Cardiac septum (tissue), 1 donor: ENCODE results near the gene CPNE6. TPM values are rescaled to one million over a fixed set of nuclear protein-coding genes. Genes with fewer than 3 reads are reported as not detected.

Source experiments
- DNase-seq: peaks from one replicate; pipeline ENCODE4 v3.0.0-alpha.2; 2020; ENCODE audit warnings: low spot score
- intact Hi-C: fragments of 100-400 bp; cut with DNase I; formaldehyde crosslinking; loops from one replicate; pipeline ENCODE4 v1.14.0; 2022
- total RNA-seq: library from RNA; stranded (reverse); fragmentation: NEBNext Ultra II Directional; extraction: Animal tissue kit (Norgen Biotek cat#: 25700); gene quantifications from one replicate; pipeline ENCODE4 v1.2.1, GENCODE V29; 2021
- donor health status: DM: no; HTN: no; CAD: no.

CPNE6 gene
- total RNA-seq, 1 donor from 2014 or later, result 1.4 TPM

DNA sequence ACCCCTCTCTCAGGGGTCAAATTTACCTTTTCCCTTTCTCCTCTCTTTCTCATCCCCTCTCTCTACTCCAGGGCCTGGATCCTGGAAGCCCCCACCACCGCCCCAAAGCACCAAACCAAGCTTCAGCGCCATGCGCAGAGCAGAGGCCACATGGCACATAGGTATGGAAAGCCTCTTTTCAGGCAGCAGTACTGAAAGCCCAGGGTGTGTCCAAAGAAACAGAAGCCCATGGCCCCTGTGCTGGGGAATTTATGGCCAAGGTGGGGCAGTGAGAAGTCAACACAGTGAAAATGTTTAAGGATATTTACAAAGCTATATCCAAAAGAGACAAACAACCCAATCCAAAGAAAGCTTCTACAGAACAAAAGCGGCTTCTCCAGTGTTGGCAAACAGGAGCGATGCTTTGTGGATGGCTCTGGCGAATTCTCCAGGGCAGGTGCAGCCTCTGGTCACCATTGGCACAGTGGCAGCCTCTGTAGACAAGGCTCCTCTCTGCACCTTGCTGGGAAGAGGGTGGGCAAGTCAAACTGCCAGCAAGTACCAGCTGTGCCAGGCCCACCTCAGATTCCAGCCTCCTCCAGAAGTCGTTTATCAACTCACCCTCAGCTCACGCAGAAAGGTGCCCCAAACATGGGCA is 4.7 kb upstream of the CPNE6 start:
- no peak for DNase-seq
- intact Hi-C loops, result no loop called here

DNA sequence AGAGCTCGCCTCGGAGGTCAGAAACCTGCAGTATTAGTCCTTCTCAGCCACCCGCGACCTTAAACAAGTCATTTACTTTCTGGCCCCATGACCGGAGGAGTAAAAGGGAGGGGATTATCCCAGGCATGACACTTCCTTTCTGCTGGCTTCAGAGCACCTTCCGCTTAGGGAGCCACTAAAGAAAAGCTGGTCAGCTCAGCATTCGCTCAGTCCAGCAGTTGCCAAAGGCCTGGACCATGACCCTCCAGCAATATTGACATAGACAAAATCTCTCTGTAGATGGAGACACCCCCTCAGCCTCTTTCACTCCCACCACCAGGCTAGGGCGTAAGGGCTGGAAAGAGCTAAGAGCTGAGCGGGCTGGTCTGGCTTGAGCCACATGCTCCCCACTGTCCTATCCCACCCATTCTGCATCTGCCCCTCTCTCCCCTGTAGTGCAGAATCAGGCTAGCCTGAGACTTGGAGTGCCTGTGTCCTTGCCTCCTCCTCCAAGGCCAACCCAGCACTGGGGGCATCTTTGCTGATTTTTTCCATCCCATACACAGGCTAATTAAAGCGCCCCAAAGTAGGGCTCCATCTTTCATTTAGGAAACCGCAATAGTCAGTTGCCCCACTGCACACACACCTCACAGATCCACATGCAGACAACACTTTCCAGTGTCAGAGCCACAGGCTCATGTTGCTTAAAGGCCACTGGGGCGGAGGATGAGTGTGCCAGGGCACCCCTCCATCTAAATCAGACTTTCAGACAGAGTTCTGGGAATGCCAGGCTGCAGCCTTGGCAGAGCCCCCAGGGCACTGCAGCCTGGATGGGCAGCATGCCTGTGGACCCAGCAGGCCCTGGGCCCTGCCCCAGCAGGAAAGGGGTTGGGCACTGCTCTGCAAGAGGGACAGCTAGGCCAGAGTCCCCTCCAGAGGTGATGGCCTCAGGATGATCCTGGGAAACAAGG is 4.0 kb upstream of the CPNE6 start:
- intact Hi-C loops, result no loop called here
- no peak for DNase-seq

DNA sequence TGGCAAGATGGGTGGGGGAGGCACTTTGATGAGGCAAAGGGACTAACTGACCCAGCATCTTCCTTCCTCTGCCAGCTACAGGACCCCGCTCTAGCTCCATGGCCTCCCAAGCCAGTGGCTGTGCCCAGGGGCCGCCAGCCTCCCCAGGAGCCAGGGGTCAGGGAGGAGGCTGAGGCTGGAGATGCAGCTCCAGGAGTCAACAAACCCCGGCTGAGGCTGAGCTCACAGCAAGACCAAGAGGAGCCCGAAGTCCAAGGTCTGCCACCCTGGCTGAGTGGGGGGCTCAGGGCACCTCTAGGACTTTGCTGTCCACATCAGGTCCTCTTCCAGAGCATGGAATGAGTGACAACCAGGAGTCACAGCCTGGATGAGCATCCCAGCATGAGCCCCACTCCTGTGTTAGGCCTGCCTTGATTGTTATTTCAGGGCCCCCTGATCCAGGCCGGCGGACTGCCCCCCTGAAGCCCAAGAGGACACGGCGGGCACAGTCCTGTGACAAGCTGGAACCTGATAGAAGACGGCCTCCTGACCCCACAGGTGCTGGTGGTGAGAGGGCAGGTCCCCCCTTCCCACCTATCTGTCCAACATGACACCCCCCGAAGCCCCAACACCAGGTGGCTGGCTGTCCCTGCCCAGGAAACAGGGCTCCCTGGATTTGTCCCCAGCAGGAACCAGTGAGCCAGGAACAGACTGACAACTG is 2.5 kb upstream of the CPNE6 start:
- DNase-seq, result no peak
- intact Hi-C loops, result no loop called here

DNA sequence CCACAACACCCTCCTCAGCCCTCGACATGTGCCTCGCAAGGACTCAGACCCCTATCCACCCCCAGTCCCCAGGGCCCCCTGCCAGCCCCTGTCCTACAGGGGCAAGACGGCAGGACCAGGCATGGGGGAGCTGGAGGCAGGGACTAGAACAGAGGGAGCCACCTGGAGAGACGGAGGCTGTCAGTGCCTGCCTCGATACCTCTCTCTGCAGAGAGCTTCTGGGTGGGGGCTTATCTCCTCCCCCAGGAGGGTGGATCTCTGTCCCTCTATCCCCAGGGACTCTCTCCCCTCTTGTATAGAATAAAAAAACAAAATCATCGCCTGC is 2.0 kb upstream of the CPNE6 start:
- intact Hi-C loops, result no loop called here
- no peak for DNase-seq

DNA sequence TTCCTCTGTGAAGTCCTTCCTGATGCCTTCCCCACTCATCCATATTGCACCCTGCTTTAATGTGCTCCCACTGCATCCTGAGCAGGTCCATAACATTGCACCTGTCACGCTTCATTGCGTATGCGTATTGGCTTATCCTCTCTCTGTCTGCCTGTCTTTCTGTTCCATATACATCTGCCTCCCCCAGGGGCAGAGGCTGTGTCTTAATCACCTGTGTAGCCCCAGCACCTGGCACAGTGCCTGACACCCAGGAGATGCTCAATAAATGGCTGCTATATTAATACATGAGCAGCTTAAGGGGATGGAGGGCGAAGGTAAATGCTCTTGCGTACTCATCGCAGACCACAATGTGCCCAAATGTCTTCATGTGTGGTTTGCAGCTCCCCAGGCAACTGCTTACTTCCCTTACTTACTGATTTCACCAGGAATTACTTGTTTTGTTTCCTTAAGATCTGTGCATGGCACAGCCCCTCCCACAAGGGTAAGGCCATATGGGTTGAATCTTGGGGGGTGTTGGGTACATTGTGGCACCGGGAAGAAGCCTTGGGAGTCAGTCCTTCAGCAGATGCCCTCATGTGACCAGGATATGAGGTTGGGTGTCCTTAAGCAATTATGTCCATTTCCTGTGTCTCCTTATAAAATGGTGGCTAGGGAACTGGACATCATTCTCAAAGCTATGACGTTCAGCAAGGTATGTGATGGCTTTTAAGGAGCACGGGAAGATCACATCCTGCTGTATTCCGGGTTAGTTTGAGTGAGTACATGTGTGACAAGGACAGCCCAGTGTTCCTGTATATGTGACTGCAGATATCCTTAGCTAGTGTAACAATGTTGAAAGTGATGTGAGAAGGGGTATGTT is 848 bp upstream of the CPNE6 start:
- DNase-seq, result no peak
- intact Hi-C loops, result no loop called here

DNA sequence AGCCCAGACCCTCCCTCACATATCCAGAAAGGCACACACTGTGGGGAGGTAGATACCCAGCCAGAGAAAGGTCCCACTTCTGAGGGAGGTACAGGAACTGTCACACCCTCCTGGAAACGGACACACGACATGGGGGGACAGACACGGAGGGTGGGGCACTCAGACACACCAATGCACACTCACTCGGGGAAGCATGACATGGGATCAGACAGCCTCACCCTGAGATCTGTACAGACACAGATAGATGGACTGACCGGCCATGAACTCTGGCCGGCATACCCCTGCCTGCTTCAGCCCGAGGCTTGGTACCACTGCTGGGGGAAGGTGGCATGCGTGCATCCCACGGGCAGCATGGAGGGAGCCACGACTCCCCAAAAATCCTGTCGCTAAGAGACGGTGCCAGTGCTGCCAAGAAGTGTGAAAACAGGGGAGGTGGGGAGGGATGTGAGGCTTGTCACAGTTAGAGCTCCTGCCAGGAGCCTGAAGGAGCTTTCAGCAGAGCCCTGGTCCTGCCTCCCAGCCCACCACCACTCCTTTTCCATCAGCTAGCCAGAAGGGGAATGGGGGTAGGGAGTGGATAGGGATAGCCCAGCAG is 571 bp downstream of the CPNE6 start:
- intact Hi-C loops, result no loop called here
- no peak for DNase-seq

DNA sequence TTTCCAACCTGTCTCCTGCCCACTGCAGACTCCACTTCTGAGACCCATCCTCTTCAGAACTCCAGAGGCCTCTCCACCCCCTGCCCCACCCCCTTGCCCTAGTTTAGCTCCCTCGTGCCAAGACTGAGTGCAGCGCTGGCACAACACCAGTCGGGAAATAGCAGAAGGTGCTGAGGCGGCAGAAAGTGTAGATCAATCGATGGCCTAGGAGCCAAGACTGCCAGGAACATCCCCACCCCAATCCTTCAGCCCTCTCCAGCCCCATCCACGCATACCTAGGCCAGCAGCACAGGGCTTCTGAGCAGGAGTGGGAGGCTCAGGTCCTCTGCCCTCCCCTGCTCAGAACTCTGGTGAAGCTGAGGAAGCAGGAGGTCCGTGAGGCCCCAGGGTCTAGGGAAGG is 1.1 kb downstream of the CPNE6 start:
- DNase-seq, result no peak

DNA sequence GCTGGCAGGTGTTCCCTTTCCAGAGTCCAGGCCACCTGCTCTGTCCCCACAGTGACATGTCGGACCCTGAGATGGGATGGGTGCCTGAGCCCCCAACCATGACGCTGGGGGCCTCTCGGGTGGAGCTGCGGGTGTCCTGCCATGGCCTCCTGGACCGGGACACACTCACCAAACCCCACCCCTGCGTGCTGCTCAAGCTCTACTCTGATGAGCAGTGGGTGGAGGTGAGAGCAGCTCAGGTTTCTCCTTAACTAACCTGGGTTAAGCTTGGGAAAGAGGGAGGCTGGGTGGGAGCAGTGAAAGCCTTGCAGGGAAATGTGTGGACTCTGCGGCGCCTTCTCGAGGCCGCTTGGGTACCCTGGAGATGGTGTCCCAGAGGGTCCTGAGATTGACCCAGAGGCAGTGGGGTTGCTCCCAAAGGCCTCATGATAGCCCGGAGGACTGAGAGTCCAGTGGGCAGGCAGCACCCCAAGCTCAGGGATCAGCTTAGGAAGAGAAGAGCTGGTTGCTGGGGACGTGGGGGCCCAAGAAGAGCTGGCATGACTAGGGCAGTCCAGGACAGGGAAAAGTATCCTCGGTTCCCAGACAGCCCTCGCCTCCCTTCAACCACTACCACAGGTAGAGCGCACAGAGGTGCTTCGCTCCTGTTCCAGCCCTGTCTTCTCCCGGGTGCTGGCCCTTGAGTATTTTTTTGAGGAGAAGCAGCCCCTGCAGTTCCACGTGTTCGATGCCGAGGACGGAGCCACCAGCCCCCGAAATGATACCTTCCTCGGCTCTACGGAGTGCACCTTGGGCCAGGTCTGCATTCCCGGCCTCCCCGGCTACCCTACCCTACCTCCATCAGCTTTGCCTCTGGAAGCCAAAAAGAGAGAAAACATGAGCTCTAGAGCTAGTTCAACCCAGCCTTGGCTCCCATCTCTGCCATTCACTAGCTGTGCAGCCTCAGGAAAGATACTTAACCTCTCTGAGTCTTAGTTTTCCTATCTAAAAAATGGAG is 1.8 kb downstream of the CPNE6 start:
- DNase-seq, result no peak
- intact Hi-C loops, result no loop called here

More for the DNA sequence above, 1.1 kb downstream of the CPNE6 start:
- intact Hi-C loops, result no loop called here

DNA sequence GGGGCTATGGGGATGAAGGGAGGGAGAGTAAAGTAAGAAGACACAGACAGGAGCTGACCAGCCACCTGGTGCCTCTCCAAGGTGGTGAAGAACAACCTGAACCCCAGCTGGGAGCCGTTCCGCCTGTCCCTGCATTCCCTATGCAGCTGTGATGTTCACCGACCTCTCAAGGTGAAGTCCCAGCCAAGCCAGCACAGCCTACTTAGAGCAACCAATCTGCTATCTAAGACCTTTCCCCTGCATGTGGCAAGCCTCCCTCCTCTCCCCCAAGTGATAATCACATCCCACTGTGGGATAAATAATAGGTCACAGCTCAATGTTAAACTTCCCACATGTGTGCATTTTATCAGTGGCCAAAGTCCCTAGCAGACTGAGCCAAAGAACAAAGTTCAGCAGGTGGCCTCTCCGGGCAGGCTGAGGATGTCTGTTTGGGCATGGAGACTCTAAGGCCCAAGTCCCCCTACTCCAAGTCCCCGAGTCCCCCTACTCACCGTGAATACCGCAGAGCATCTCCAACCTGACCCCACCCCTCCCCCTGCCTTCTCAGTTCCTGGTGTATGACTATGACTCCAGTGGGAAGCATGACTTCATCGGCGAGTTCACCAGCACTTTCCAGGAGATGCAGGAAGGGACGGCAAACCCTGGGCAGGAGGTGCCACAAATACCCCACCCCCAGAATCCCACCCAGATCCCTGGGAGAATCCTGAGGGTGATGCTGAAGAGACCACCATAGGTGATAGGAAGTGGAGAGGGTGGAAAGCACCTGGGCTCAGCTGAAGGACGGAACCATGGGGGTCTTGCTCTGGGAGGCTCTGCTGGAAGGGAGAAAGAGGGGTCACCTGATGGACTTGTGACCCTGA is 3.5 kb downstream of the CPNE6 start:
- no peak for DNase-seq
- intact Hi-C loops, result no loop called here

DNA sequence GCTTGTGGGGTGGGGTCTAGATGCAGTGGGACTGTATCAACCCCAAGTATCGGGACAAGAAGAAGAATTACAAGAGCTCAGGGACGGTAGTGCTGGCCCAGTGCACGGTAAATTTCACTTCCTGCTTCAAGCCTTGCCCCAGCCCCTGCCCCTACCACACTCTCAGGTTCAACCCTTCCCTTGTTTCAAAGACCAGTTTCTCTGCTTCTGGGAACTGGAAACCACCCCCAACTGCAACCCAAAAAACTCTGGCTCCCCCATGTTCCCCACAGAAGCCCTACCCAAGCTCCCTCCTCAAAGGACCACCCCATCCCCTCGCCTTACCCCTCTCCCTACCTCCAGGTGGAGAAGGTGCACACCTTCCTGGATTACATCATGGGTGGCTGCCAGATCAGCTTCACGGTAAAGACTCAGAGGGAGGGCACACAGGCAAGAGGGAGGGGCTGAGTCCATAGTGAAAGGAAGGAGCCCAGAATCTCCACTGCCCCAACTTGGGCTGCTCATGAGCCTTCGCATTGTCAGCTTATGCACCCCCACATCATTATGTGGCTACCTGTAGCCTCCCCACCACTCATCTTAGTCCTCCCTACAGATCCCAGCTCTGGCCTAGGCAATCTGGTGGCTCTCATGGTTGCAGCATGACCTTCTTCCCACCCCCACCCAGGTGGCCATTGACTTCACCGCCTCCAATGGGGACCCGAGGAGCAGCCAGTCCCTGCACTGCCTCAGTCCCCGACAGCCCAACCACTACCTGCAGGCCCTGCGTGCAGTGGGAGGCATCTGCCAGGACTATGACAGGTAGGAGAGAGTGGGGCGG is 4.3 kb downstream of the CPNE6 start:
- no peak for DNase-seq
- intact Hi-C loops, result no loop called here

DNA sequence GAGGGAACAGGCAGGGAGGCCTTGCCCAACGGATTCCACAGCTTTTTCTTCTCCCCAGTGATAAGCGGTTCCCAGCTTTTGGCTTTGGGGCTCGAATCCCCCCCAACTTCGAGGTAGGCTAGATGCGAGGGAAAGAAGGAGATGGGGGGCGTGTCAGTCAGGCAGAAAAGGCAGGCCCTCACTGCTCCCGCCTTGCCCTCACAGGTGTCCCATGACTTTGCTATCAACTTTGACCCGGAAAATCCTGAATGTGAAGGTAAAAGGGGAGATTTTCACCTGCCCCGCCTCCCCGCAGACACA is 4.9 kb downstream of the CPNE6 start:
- DNase-seq, result no peak
- intact Hi-C loops, result no loop called here

DNA sequence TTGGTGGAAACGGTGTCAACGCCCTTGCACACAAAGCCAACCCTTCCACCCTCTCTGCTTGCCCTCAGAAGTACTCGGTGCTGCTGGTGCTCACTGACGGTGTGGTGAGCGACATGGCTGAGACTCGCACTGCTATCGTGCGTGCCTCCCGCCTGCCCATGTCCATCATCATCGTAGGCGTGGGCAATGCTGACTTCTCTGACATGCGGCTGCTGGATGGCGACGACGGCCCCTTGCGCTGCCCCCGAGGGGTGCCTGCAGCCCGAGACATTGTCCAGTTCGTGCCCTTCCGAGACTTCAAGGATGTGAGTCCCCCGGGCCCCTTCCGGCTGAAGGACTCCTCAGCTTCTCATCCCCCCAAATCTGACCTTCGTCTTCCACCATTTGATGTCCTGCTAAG is 5.7 kb downstream of the CPNE6 start:
- no peak for DNase-seq
- intact Hi-C loops, result no loop called here

DNA sequence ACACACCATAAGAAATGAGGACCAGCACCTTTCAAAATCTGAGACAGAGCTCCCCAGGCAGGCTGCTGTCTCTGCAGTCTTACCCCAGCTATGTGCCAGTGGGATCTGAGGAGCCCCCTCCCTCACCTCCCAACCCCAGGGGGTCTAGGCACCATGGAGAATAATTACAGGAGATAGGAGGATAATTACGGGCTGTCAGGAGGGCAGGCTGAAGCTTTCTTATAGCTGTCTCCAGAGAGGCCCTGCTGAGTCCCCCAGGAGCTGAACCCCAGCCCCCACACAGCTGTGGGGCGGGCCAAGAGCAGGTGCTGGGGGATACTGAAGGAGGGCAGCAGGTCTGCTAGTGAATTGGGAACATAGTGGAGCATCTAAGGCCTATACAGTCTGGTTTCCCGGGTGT is 6.8 kb downstream of the CPNE6 start:
- DNase-seq, result no peak
- intact Hi-C loops, result no loop called here

DNA sequence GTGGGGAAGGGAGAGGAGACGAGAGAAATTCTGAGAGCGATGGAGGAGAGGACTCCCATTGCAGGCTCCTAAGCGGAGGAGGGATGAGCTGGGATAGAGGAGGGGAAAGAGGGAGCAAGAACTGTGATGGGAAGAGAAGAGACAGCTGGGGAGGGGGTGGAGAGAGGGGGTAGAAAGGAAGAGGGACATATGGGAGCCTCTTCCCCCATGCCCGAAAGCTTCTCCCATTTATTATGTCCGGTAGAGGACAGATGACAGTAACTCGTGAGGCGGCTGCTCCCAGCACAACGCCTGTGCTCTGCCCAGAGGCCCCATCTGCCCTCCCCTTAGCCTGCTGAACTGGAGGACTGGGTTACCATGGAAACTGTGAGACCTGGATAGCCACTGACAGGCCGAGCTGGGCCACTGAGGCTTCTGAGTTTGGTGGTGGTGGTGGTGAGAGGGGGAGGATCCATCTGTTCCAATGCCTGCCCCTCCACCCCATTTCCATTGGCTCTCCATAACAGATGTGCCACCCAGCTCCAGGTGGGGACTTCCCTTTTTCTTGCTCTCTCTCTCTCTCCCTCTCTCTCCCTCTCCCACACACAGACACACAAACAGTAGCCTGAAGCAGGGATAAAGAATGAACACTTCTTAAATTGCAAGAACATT is 8.3 kb downstream of the CPNE6 start:
- DNase-seq, result no peak

DNA sequence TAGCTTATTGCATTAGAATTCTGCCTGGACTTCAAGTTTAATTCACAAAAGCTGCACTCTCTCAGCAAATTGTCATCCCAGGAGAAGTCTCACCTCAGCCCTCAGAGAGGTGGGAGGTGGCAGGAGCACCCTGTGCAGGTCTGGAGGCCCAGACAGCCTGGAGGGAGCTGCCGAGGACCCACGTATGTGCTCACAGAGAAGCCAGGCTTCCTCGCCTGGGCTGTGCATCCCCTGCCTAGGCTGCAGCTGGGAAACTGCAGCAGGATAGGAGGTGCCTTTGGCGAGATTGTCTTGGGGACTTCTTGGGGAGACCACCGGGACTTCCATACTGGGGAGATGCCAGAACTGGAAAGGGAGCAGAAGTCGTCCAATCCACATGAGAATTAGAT is 8.8 kb downstream of the CPNE6 start:
- no peak for DNase-seq

More for the DNA sequence above, 8.3 kb downstream of the CPNE6 start:
- intact Hi-C loops, result no loop called here

More for the DNA sequence above, 8.8 kb downstream of the CPNE6 start:
- intact Hi-C loops, result no loop called here
